Lower leg skin (tissue), 3 donors: ENCODE data around the gene GALNT2.

Experiments
- CTCF ChIP-seq, 3 donors: fragments of 450-650 bp; IDR thresholded peaks; one replicate each; pipeline ENCODE4 v1.5.1; 2016; ENCODE audit warnings: antibody characterized with exemption in 3 of 3, mild to moderate bottlenecking in 3 of 3, moderate library complexity in 2 of 3
- POLR2A ChIP-seq, 2 donors: fragments of 450-650 bp; IDR thresholded peaks; one replicate each; pipeline ENCODE4 v1.6.1; 2016 to 2017; ENCODE audit warnings: antibody characterized with exemption in 2 of 2, mild to moderate bottlenecking in 1 of 2, moderate library complexity in 1 of 2

- TF ChIP-seq CTCF (IDR thresholded peaks at IDR 0.05) = no peak
- TF ChIP-seq POLR2A (IDR thresholded peaks at IDR 0.05) = no peak
Observed at GRCh38 chr1:230317823-230318819, 251.1 kb downstream of the GALNT2 start.
